Thymus (tissue), 14 donors: ENCODE measurements around the gene TOE1. TPM values are rescaled to one million over a fixed set of nuclear protein-coding genes. Genes with fewer than 3 reads are reported as not detected.
A peak's percentile ranks its signal among the peaks of the same experiment; 100 is the strongest.
"Not testable (repeated sequence)": the region's sequence is repeated elsewhere in the genome, so short reads cannot be mapped to it uniquely, and the experiment has no call there.

Experiments used
- DNase-seq, 9 donors: peaks; one replicate each; pipeline ENCODE4 v3.0.0-alpha.2; 2013; ENCODE audit warnings: low spot score in 9 of 9, low read depth in 6 of 9, missing footprints in 1 of 9
- H3K27ac ChIP-seq, 2 donors: one replicate each; pipeline ENCODE4 v1.5.1; 2013; ENCODE audit warnings: control low read depth in 1 of 2, low read depth in 1 of 2, low read length in 1 of 2, mild to moderate bottlenecking in 1 of 2, moderate library complexity in 1 of 2
- H3K27me3 ChIP-seq, 2 donors: one replicate each; pipeline ENCODE4 v1.5.1; 2013; ENCODE audit warnings: low read length in 1 of 2; ENCODE audit not compliant: control insufficient read depth in 2 of 2, insufficient read depth in 1 of 2
- H3K36me3 ChIP-seq, 2 donors: one replicate each; pipeline ENCODE4 v1.5.1; 2013; ENCODE audit warnings: low read length in 1 of 2, mild to moderate bottlenecking in 1 of 2, moderate library complexity in 1 of 2; ENCODE audit not compliant: control insufficient read depth in 2 of 2, insufficient read depth in 2 of 2
- H3K4me1 ChIP-seq, 2 donors: one replicate each; pipeline ENCODE4 v1.5.1; 2013; ENCODE audit warnings: low read length in 2 of 2; ENCODE audit not compliant: control insufficient read depth in 2 of 2, insufficient read depth in 2 of 2
- H3K4me3 ChIP-seq, 2 donors: one replicate each; pipeline ENCODE4 v1.5.1; 2013; ENCODE audit warnings: low read length in 2 of 2, control low read depth in 1 of 2, mild to moderate bottlenecking in 1 of 2
- H3K9me3 ChIP-seq, 2 donors: one replicate each; pipeline ENCODE4 v1.5.1; 2013; ENCODE audit warnings: low read length in 1 of 2, mild to moderate bottlenecking in 1 of 2; ENCODE audit not compliant: control insufficient read depth in 2 of 2, insufficient read depth in 1 of 2
- WGBS: extraction: QIAGEN DNeasy Blood & Tissue Kit; methylation state at CpG from one replicate; pipeline ENCODE4 v1.1.7; 2013; 5-methylcytosine and 5-hydroxymethylcytosine counted together
- long read RNA-seq, 10 donors: transcript quantifications; one replicate each; lab custom pipeline, GENCODE V29; 2026
- polyA plus RNA-seq: library from polyadenylated mRNA; stranded (reverse); fragments of 200-250 nt; gene quantifications from one replicate; pipeline ENCODE4 v1.2.3, GENCODE V29; 2013
- total RNA-seq: library from RNA; stranded (reverse); fragments of 120-200 nt; gene quantifications from one replicate; pipeline ENCODE4 v1.2.4, GENCODE V29; 2013
- donor health status: healthy.

Gene TOE1
- 13.3 TPM for total RNA-seq
- polyA plus RNA-seq: 12.0 TPM
- long read RNA-seq, donor 1: 0 reads
- long read RNA-seq, donor 2, transcript TOE1-201 (8 exons, 2,389 nt): major isoform, 7 of 7 reads
- long read RNA-seq, donor 2, partial matches to known transcripts: 0 of 7 reads
- long read RNA-seq, donor 2, other reads (novel, unspliced or antisense): 0 of 7 reads
- long read RNA-seq, donor 3, transcript TOE1-201 (8 exons, 2,389 nt): major isoform, 10 of 10 reads
- long read RNA-seq, donor 3, partial matches to known transcripts: 0 of 10 reads
- long read RNA-seq, donor 3, other reads (novel, unspliced or antisense): 0 of 10 reads
- long read RNA-seq, donor 4, partial matches to known transcripts: 0 of 2 reads
- long read RNA-seq, donor 4, other reads (novel, unspliced or antisense): 0 of 2 reads
- long read RNA-seq, donor 5, transcript TOE1-201 (8 exons, 2,389 nt): major isoform, 7 of 7 reads
- long read RNA-seq, donor 5, partial matches to known transcripts: 0 of 7 reads
- long read RNA-seq, donor 5, other reads (novel, unspliced or antisense): 0 of 7 reads
- long read RNA-seq, donor 6, partial matches to known transcripts: 0 of 1 reads
- long read RNA-seq, donor 6, other reads (novel, unspliced or antisense): 0 of 1 reads
- long read RNA-seq, donor 7, partial matches to known transcripts: 0 of 4 reads
- long read RNA-seq, donor 7, other reads (novel, unspliced or antisense): 0 of 4 reads
- long read RNA-seq, donor 8: 0 reads
- long read RNA-seq, donor 9, partial matches to known transcripts: 0 of 4 reads
- long read RNA-seq, donor 9, other reads (novel, unspliced or antisense): 0 of 4 reads
- long read RNA-seq, donor 10, transcript TOE1-201 (8 exons, 2,389 nt): major isoform, 7 of 17 reads
- long read RNA-seq, donor 10, partial matches to known transcripts: 10 of 17 reads
- long read RNA-seq, donor 10, other reads (novel, unspliced or antisense): 0 of 17 reads

DNA sequence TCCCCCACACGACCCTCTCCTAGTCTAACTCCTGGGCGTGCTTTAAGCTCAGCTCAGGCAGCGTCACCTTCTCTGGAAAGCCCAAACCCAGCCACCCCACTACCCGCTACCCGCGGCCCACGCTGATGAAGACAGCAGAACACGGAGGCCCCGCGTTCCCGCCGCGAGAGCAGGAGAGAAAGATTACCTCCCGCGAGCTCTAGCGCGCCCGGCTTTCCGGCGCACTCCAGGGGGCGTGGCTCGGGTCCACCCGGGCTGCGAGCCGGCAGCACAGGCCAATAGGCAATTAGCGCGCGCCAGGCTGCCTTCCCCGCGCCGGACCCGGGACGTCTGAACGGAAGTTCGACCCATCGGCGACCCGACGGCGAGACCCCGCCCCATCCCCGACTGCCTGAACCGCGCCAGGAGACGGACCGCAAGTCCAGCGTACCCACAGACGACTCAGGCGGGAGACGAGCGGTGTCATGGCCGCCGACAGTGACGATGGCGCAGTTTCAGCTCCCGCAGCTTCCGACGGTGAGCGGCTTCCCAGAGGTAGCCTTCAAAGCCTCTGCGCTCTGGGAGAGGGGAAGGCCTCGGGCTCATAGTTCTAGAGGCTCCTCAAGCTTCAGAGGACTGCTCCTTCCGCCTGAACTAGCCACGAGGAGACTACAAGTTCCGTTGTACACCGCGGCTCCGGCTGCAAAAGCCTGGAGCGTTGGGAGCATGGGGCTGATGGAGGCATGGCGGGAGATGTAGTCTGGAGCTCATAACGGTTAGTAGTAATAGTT lies at the start of gene TOE1, which contains the start of gene MUTYH:
Gene TOE1 (plus strand): TSS at position 382 of the 770 bp plus-strand sequence. CDS start 83 bp downstream, at position 465.
Gene MUTYH (minus strand): TSS at position 652 of the 770 bp plus-strand sequence. CDS start 5,935 bp downstream, outside the sequence.
- H3K27me3 ChIP-seq: no peaks in the 10 kb centered on the region
- H3K9me3 ChIP-seq: no peaks in the 10 kb centered on the region
- peak within 1 kb of the TSS; percentile 93 to 96 for H3K27ac ChIP-seq
- H3K36me3 ChIP-seq: peaks cover 34 to 36% of the 10 kb centered on the region in 2 donors
- peak; percentile 64 to 92 (median 80) for DNase-seq
- peaks cover 19 to 23% of the 10 kb centered on the region in 2 donors for H3K4me1 ChIP-seq
- H3K4me3 ChIP-seq: peak within 1 kb of the TSS; percentile 59 to 84
- WGBS: under 1% methylated on average over 70 of the region's 70 CpGs

- DNase-seq, H3K27ac ChIP-seq, H3K27me3 ChIP-seq, H3K36me3 ChIP-seq, H3K4me1 ChIP-seq, H3K4me3 ChIP-seq, H3K9me3 ChIP-seq: not testable (repeated sequence)
- 87% methylated on average over 6 of the region's 6 CpGs for WGBS
Observed at GRCh38 chr1:45291002-45291401, 49.0 kb upstream of the TOE1 start.

DNA sequence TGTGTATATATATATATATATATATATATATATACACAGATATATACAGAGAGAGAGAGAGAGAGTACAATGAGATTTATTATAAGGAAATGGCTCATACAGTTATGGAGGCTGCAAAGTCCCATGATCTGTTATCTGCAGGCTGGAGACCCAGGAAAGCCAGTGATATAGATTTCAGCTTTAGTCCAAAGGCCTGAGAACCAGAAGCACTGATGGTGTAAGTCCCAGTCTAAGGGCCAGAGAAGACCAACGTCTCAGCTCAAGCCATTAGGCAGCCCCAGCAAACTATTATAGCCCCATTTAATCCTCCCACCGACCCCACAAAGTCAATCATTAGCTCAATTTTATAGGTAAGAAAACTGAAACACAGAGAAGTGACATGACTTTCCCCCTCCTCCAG lies 48.3 kb upstream of the TOE1 start:
- no peak for DNase-seq
- Histone ChIP-seq H3K4me1 (no peaks in the 10 kb centered on the region), H3K9me3 (no peaks in the 10 kb centered on the region), H3K36me3 (no peaks in the 10 kb centered on the region), H3K4me3 (no peak overlapping the region), H3K27ac (no peak overlapping the region), H3K27me3 (no peaks in the 10 kb centered on the region)
- WGBS: 93% methylated on average over 2 of the region's 2 CpGs

- peaks cover under 1 to 2% of the 10 kb centered on the region in 2 donors for H3K4me1 ChIP-seq
- no peaks in the 10 kb centered on the region for H3K9me3 ChIP-seq
- H3K4me3 ChIP-seq: no peak overlapping the region
- no peaks in the 10 kb centered on the region for H3K27me3 ChIP-seq
- no peaks in the 10 kb centered on the region for H3K36me3 ChIP-seq
- WGBS: 97% methylated on average over 8 of the region's 8 CpGs
- no peak for DNase-seq
- H3K27ac ChIP-seq: no peak overlapping the region
Observed at GRCh38 chr1:45297666-45298356, 42.2 kb upstream of the TOE1 start.

DNA sequence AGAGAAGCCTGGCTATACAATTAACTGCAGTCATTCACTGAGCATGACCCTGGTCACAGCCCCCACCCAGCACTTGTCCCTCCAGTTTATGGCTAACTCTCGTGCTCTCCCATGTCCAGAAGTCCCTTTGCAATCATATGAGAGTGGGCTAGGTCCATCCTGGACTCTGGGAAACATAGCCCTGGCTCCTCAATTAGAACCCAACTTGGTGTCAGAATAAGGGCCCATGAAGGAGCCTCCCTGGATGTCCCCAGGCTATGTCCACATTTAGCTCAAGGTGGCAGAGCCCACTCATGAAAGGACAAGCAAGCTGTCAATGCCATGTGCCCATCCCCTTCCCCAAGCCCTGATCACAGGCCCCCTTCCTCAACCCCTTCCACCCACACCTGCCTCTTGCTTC lies 40.7 kb upstream of the TOE1 start:
- 90% methylated on average over 1 of the region's 1 CpG for WGBS
- Histone ChIP-seq H3K36me3 (no peaks in the 10 kb centered on the region), H3K4me3 (no peak overlapping the region), H3K4me1 (peaks cover 3 to 10% of the 10 kb centered on the region in 2 donors), H3K27ac (no peak overlapping the region), H3K27me3 (no peaks in the 10 kb centered on the region), H3K9me3 (no peaks in the 10 kb centered on the region)
- DNase-seq: no peak

GRCh38 chr1:45299981-45300668 lies 39.8 kb upstream of the TOE1 start:
- peak in 7 of 9 donors; percentile 42 to 78 (median 53) for DNase-seq

DNA sequence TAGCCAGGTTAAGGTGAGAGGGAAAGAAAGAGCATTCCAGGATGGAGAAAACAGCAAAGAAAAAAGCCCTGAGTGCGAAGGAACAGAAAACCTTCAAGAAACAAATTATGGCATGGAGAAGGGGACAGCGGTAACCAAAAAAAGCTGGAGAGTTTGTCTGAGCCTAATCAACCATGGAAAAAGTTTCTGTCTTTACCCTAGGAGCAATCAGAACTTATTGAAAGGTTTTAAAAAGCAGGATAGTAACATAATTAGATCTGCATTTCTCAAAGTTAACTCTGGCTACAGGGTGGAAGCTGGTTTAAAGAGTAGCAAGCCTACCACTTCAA lies 39.3 kb upstream of the TOE1 start:
- Histone ChIP-seq H3K4me1 (peaks cover 8 to 18% of the 10 kb centered on the region in 2 donors), H3K9me3 (no peaks in the 10 kb centered on the region), H3K4me3 (no peak overlapping the region), H3K36me3 (no peaks in the 10 kb centered on the region), H3K27ac (no peak overlapping the region), H3K27me3 (no peaks in the 10 kb centered on the region)
- DNase-seq: no peak
- 92% methylated on average over 2 of the region's 2 CpGs for whole genome bisulfite sequencing

More at GRCh38 chr1:45299981-45300668, 39.8 kb upstream of the TOE1 start:
- Histone ChIP-seq H3K27me3 (no peaks in the 10 kb centered on the region), H3K4me3 (no peak overlapping the region), H3K27ac (no peak overlapping the region), H3K4me1 (peaks cover 8 to 18% of the 10 kb centered on the region in 2 donors), H3K9me3 (no peaks in the 10 kb centered on the region), H3K36me3 (no peaks in the 10 kb centered on the region)
- 29% methylated on average over 4 of the region's 4 CpGs for WGBS
